ENCODE results near the gene LTBP3. TPM values are rescaled to one million over a fixed set of nuclear protein-coding genes. Genes with fewer than 3 reads are reported as not detected.
"Not testable (repeated sequence)": the region's sequence is repeated elsewhere in the genome, so short reads cannot be mapped to it uniquely, and the experiment has no call there.

The LTBP3 gene
- total and polyA plus RNA-seq, 8 donors = 44.7 to 151 (median 68.6) TPM

GRCh38 chr11:65569973-65570918, 12.1 kb upstream of the LTBP3 start, which contains the start of gene ZNRD2:
Gene ZNRD2 (plus strand): TSS chr11:65570477. CDS start chr11:65570492, 15 bp downstream.
- Histone ChIP-seq H3K27ac (peak within 1 kb of the TSS; percentile 77 to 96 (median 86)), H3K36me3 (no peaks in the 10 kb centered on the region), H3K9me3 (no peaks in the 10 kb centered on the region), H3K4me1 (peaks cover 26 to 39% (median 28%) of the 10 kb centered on the region in 3 donors), H3K4me3 (peak within 1 kb of the TSS; percentile 71 to 88 (median 84)), H3K27me3 (no peaks in the 10 kb centered on the region)
- 0% methylated on average over 88 to 89 of the region's 89 CpGs for WGBS, 2 donors
- DNase-seq (peak; percentile 95 to 99 (median 97)), FAIRE-seq (no peak), ATAC-seq (peak; percentile 69 to 85 (median 76))
- peak in 3 of 4 donors; percentile 21 to 35 (median 33) for TF ChIP-seq CTCF (IDR thresholded peaks at IDR 0.05)
- intact Hi-C loops (cut with DNase I) = no loop called here

- Histone ChIP-seq H3K9me3 (no peaks in the 10 kb centered on the region), H3K27ac (peak overlapping the region; percentile 77 to 96 (median 86)), H3K27me3 (no peaks in the 10 kb centered on the region), H3K4me1 (peaks cover 26 to 36% (median 28%) of the 10 kb centered on the region in 3 donors), H3K36me3 (no peaks in the 10 kb centered on the region), H3K4me3 (peak overlapping the region; percentile 71 to 88 (median 84))
- no peak for TF ChIP-seq CTCF (IDR thresholded peaks at IDR 0.05)
- FAIRE-seq (no peak), ATAC-seq (peak; percentile 5 to 8 (median 6)), DNase-seq (peak in 1 of 6 donors; percentile 72)
- intact Hi-C loops (cut with DNase I) = no loop called here
- 4 to 5% methylated on average over 28 of the region's 28 CpGs for WGBS, 2 donors
Observed at GRCh38 chr11:65569164-65569972, 11.2 kb upstream of the LTBP3 start.

GRCh38 chr11:65565624-65566453, 7.7 kb upstream of the LTBP3 start:
- DNase-seq (peak in 1 of 6 donors; percentile 32), FAIRE-seq (no peak), ATAC-seq (no peak)
- H3K4me1 ChIP-seq = peaks cover 12 to 17% (median 13%) of the 10 kb centered on the region in 3 donors
- H3K4me3 ChIP-seq = no peak overlapping the region
- TF ChIP-seq CTCF (IDR thresholded peaks at IDR 0.05) = no peak
- no peaks in the 10 kb centered on the region for H3K27me3 ChIP-seq
- H3K36me3 ChIP-seq = no peaks in the 10 kb centered on the region
- no peak overlapping the region for H3K27ac ChIP-seq
- no peaks in the 10 kb centered on the region for H3K9me3 ChIP-seq
- WGBS, 2 donors = 81 to 84% methylated on average over 7 of the region's 7 CpGs
- intact Hi-C loops (cut with DNase I) = no loop called here

GRCh38 chr11:65564879-65565559, 6.9 kb upstream of the LTBP3 start:
- H3K27me3 ChIP-seq; ATAC-seq; FAIRE-seq; intact Hi-C loops (cut with DNase I); H3K27ac ChIP-seq; H3K4me3 ChIP-seq; H3K36me3 ChIP-seq; H3K9me3 ChIP-seq: not testable (repeated sequence)
- 85 to 90% methylated on average over 12 of the region's 12 CpGs for WGBS, 2 donors
- H3K4me1 ChIP-seq = peaks cover 12 to 15% (median 15%) of the 10 kb centered on the region in 3 donors
- peak in 1 of 6 donors; percentile 24 for DNase-seq
